Right ventricle myocardium inferior (tissue), 1 donor: ENCODE data around the gene GTF2IRD1. TPM values are rescaled to one million over a fixed set of nuclear protein-coding genes. Genes with fewer than 3 reads are reported as not detected.
"Not testable (repeated sequence)": the region's sequence is repeated elsewhere in the genome, so short reads cannot be mapped to it uniquely, and the experiment has no call there.

ENCODE experiments used
- ATAC-seq: fragments of 200-7000 bp; cut with Tn5 transposase; one replicate; pipeline ENCODE4 v1.9.1; 2020; ENCODE audit warnings: mild to moderate bottlenecking, moderate library complexity
- DNase-seq: peaks from one replicate; pipeline ENCODE4 v3.0.0; 2021; ENCODE audit errors: missing footprints
- intact Hi-C: fragments of 100-400 bp; cut with DNase I; formaldehyde crosslinking; loops from one replicate; pipeline ENCODE4 v1.11.0; 2022
- total RNA-seq: library from RNA; stranded (reverse); fragmentation: NEBNext Ultra II Directional; extraction: Animal tissue kit (Norgen Biotek cat#: 25700); gene quantifications from one replicate; pipeline ENCODE4 v1.2.1, GENCODE V29; 2021
- donor health status: DM: no; HTN: yes; CAD: no; lungs with severe emphysema.

GTF2IRD1 gene
- total RNA-seq, 1 donor from 2014 or later = 19.1 TPM

GRCh38 chr7:74650055-74650454 is 196.3 kb downstream of the GTF2IRD1 start:
- peak; percentile 77 for ATAC-seq
- intact Hi-C loops = loop anchor here (10.0 kb wide), 2 partner anchors 65 to 475 kb away; partner anchors contain the start of gene EIF4H
- DNase-seq = not testable (repeated sequence)

- not testable (repeated sequence) for DNase-seq
Measured at GRCh38 chr7:74650493-74651132, 196.9 kb downstream of the GTF2IRD1 start.

GRCh38 chr7:74651133-74651504 is 197.4 kb downstream of the GTF2IRD1 start:
- ATAC-seq, DNase-seq: not testable (repeated sequence)
- intact Hi-C loops = loop anchor here (10.0 kb wide), 2 partner anchors 66 to 476 kb away; partner anchors contain the start of gene EIF4H

More at GRCh38 chr7:74650493-74651132, 196.9 kb downstream of the GTF2IRD1 start:
- intact Hi-C loops = loop anchor here (10.0 kb wide), 2 partner anchors 66 to 476 kb away; partner anchors contain the start of gene EIF4H
- ATAC-seq = peak; percentile 26

Other genes starting within 250 kb of the GTF2IRD1 start
- 3.4 TPM for gene LAT2, start 243.9 kb upstream of the GTF2IRD1 start, total RNA-seq
- 12.4 TPM for gene RFC2, start 199.5 kb upstream of the GTF2IRD1 start, total RNA-seq
- 7.5 TPM for gene CLIP2, start 164.5 kb upstream of the GTF2IRD1 start, total RNA-seq
- 121 TPM for gene GTF2I, start 203.8 kb downstream of the GTF2IRD1 start, total RNA-seq